SW480 (cell line): ENCODE measurements around the gene MAN1B1.

Experiments
- DNase-seq: peaks from one replicate; pipeline ENCODE4 v3.0.0-alpha.2; 2016; ENCODE audit warnings: low spot score

The MAN1B1 gene

DNA sequence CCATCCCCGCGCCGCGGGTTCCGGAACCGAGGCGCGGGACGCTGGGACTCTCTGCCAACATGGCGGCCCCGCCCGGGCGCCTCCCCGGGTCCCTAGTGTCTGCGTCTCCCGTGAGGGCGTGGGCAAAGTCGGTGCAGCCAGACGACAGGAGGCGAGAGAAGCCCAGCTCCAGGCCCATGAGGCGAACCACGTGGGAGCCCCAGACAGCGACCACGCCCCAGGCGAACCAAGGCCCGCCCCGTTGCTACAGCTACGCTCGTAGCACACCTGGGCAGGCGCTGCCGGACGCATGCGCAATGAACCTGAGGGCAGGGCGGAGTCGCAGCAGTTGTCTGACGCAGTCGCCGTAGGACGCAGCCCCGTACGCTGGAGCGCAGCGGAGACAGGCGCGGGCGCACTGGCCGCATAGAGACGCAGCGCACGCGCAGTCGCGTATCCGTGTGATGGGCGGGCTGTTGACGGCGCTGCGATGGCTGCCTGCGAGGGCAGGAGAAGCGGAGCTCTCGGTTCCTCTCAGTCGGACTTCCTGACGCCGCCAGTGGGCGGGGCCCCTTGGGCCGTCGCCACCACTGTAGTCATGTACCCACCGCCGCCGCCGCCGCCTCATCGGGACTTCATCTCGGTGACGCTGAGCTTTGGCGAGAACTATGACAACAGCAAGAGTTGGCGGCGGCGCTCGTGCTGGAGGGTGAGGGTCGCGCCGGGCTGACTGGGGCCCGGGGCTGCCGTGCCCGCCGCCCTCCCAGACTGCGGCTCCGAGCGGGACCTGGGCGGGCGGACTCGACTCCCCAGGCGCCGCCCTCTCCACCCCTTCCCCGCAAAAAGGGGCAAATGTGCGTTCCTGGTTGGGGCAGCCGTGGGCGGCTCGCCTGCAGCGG, at the start of gene MAN1B1:
TSS of gene MAN1B1 (plus strand) at position 455 of the 878 bp plus-strand sequence. CDS start at position 470, 15 bp downstream.
- DNase-seq, result peak; percentile 98

DNA sequence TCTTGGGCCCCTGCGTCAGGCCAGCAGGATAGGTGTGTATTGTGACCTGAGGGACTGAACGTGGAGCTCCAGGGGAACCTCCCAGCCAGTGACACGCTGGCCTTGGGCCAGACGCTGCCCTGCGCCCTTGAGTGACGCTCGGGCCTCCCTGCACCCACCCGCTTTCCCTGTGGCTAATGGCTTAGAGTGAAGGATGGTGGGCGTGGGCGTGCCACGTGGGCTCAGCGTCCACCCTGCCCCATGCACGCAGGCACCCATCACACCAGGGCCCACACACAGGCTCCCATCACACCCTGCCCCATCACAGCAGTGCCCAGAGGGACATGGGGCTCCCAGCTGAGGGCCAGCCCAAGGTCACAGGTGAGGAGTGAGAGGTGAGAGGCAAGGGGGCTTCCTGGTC, 49.8 kb upstream of the MAN1B1 start:
- DNase-seq, result no peak

DNA sequence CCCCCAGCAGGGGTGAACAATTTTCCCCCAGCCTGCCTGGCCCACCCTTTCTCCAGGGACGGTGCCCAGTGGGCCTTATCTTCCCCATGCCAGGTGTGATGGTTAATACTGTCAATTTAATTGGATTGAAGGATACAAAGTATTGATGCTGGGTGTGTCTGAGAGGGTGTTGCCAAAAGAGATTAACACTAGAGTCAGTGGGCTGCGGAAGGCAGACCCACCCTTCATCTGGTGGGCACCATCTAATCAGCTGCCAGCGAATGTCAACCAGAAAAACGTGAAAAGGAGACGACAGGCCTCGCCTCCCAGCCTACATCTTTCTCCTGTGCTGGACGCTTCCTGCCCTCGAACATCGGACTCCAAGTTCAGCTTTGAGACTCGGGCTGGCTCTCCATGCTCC, 49.3 kb upstream of the MAN1B1 start:
- no peak for DNase-seq

DNA sequence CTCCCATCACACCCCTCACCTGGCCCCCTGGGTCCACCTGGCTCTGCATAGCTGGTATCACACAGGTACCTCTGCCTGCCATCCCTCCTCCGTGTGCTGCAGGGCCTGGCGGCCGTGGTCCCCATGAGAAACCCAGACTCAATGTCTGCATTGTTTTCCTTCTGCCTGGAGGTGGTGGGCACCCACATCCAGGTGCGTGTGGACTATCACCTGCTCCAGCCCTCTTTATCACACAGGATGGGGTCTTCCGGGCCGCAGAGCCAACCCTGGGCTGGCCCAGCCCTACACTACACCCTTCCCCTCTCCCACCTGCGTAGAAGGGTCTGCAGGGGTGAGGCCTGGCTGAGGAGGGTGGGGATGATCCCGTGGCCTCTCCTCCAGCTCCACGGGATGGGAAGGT, 47.9 kb upstream of the MAN1B1 start:
- no peak for DNase-seq

DNA sequence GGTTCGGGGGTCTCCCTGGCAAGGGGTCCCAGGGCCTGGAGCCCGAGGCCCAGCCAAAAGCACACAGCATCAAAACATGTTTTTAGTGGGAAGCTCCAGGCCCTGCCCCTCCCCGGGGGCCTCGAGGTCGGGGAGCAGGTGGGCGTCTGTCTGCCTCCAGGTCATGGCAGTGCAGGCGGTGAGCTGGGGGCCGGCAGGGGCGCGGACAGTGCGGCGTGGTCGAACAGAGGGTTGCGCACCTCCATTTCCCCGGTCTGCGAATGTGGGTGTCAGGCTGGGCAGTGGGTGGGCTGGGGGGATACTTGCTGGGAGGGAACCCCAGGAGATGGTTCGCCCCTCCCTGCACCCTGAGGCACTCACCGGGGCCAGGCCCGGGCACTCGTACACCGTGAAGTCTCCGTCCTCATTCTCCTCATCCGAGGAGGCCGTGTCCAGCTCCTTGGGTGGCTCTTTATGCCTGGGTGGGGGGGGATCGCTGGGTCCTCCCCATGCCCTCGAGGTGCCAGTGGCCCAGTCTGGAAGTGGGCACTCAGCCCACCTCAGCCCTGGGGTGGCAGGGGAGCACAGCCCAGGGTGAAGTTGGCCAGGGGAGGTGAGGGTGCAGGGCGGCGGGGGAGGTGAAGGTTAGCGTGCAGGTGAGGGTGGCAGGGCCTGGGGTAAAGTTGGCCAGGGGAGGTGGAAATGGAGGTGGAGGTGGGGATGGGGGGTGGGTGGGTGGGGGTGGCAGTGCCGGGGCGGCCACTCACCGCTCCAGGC, 47.0 kb upstream of the MAN1B1 start:
- DNase-seq, result no peak

DNA sequence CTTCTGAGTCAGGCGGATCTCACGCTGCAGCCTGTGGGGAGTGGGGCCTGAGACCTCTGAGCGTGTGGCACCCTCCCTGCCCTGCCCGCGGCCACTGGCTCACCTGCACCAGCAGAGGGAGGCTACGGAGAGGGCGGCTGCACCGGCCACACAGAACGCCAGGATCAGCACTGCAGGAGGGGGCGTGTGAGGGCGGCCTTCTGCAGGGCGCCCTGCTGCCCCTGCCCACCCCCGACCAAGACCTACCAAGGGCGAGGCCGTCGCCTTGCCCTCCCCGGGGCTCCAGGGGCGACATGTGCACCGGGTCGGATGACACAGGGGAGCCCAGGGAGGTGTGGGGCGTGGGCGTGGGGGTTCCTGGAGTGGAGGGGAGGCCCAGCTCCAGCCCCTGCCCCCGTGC, 46.2 kb upstream of the MAN1B1 start:
- DNase-seq, result no peak

DNA sequence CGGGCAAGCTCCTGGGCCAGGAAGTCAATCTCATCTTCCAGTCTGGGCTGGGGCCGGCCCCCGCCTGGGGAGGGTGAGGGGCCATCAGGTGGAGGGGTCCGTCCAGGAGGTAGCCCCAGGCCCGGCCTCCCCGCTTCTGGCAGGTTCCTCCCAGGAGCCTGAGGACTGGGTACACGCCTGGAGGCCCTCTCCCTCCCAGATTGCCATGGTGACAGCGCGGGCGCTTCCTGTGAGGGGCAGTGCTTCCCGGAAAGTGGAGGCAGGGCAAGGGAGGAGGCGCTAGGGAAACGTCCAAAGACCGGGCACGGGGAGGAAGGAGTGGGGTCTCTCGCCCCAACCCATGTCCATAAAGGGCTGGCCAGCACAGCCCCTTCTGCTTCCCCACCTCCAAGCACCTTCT, 45.7 kb upstream of the MAN1B1 start:
- no peak for DNase-seq

DNA sequence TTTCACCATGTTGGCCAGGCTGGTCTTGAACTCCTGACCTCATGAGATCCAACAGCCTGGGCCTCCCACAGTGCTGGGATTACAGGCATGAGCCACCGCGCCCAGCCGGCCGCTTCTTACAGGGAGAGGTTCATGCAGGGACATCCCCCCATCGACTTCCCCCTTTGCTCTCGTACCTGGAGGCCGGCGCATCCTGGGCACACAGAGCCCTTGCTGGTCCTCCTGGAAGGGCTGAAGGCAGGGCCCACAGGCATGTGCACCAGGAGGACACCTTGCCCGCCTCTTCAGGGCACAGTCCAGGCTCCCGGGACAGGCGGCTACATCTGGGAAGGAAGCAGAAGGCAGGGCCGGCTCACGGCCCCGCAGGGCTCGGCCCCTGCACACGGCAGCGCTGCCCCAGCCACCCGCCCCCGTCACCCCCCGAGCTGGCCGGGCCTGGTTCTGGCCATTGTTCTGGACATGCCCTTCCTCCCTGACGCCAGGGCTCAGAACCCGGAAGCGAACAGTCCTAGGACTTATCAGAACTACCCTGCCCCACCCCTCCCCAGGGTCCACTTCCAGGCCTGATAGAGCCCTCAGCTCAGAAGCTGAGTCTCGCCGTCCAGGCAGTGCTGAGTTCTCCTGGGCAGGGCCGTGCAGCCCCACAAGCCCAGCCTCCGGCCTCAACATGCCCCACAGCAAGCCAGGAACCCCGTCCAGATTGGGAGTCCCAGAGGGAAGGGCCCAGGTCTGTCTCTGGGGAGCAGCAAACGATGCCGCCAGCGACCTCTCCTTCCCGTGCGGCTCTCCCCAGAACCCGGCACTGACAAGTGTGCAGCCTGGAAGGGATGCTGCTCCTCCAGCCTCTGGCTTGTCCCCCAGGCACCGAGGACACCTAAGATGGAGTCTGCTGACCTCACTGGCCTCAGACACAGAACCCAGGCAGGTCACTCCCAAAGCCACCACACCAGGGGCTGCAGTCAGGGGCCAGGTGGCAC, 43.7 kb upstream of the MAN1B1 start:
- no peak for DNase-seq

DNA sequence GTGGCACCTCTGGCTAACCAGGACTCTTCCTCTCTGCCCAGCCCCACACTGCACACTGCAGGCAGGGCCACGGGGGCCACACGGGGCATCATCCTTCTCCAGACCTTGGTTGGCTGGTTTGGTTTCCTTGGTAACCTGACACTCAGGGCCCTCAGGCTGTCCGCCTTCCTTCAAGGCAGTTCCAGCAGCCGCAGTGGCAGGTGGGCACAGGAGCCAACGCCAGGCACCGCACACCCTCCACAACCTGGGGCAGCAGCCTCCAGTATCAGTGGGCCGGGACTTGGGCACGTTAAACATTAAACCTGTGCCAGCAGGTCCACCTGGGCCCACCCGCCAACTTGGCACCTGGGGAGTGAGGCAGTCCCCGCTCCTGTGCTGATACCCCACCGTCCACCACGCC, 42.7 kb upstream of the MAN1B1 start:
- no peak for DNase-seq

DNA sequence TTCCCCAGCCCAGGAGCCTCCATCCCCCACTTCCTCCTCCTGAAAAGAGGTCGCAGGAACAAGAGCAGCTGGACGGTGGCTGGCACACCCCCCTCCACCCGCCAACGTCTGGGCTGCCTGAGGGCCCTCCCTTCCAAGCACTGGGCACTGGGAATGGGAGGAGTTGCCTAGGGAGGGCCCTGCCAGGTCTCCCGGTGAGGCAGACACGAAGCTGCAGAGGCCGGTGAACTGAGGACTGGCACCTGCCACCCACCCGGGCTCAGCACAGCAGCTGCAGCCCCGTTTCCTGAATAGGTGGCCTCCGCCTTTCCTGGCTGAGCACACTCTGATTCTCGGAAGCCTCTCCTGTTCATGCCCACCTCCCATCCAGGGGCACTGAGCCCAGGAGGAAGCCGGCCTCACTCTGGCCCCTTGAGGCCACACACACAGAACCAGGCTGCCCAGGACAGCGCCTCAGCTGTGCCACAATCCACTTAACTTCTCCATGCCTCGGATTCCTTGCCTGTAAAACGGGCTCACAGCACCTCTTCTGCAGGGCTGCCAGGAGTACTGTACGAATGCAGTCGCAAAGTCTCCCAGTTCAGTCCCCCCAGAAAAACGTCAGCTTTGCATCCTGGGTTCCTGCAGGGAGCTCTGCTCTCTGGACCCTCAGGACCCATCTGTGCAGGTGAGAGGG, 42.1 kb upstream of the MAN1B1 start:
- DNase-seq, result no peak

DNA sequence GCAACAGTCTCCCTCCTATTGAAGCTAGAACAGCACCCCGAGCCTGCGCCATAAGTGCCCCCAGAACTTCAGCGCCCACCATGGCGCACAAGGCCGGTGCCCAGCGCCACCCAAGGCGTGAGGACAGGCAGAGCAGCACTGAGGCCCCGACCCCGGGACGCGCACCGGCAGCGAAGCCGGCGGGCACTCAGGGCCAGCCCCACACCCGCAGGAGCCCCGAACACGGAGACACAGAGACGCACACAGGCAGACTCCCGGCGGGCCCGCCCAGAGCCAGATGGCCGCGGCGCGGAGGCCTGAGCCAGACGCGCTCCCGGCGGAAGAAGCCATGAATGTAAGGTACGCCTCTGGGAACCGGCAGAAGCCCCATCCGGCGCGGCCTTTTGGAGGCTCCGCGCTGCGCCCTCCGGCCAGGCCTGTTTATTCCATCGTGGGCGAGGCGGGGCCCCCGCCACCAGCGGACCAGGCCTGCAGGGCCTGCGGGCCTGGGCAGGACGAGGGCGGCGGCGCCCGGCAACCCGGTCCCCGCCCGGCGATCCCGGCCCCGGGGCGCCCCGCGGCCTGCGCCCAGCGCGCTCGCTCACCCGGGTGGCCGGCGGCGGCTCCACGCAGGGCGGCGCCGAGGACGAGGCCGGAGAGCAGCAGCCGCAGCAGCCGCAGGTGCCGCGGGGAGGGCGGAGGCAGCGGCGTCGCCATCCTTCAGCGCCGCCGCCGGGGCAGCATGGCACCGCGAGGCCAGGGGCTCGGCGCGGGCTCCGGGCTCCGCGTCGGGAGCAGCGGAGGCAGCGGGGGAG, 41.3 kb upstream of the MAN1B1 start:
- peak; percentile 50 for DNase-seq

DNA sequence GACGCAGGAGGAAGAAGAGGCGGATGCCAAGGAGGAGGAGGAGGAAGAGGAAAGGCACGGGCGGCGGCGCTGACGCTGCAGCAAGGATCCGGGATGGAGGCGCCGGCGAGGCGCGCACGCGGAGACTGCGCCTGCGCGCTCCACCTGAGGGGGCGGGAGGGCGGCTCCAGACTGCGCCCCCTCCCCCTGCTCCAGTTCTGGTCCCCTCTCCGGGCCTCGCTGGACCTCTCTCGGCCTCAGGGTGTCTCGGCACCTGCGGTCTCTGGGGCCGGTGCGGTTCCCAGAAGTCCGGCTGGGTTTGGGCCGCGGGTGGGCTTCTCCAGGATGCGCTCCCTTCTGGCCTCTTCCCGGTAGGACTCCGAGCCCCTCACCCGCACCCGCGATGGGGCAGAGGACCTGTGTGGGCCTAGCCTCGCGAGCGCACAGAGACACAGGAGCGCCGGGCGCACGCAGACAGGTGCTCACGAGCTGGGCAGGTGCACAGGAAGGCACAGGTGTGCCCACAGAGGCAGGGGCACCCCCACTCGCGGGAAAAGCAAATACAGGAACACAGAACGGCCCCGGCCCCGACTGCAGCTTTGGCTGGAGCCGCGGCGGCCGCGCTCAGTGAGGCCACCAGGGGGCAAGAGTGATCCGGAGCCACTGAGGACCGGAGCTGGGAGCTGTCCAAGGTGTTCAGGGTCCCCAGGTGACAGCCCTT, 40.5 kb upstream of the MAN1B1 start, which contains the start of gene NPDC1:
TSS of gene NPDC1 (minus strand) at position 90 of the 700 bp plus-strand sequence. CDS start 188 bp downstream, outside the sequence.
- DNase-seq, result peak; percentile 85

DNA sequence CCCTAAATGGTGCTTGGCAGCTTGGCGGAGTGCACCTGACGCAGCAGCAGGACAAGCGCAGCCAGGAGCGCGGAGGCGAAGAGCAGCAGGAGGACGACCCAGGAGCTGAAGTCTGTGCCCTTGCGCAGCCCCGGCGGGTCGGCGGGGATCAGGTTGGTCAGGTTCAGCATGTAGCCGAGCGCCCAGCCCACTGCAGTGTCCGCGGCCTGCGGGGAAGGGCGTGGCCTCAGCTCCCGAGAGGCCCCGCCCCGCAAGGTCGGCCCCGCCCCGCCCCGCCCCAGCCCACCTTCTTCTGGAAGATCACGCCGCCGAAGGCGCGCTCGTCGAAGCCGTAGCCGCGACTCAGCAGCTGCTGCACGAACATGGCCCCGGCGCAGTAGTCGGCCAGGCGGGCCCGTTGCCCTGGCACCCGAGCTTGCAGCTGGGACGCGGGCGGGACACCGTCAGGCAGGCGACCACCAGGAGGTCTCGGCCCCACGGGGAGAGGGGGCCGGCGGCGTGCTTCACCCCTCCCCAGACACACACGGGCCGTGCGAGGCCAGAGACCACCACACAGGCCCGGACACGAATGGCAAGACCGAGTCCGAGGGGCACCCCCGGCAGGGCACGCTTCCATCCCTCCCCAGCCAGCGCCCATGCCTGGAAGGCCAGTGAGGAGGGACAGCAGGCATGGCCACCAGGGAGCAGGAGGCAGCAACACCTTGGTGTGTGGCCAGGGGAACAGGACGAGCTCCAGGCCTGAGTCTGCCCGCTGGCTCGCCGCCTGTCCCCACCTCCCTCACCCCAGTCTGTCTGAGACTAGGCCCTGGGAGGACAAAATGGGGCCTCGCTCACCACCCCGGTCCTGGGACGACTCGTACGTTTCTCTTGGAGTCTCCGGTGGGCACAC, 37.9 kb upstream of the MAN1B1 start:
- DNase-seq, result no peak

DNA sequence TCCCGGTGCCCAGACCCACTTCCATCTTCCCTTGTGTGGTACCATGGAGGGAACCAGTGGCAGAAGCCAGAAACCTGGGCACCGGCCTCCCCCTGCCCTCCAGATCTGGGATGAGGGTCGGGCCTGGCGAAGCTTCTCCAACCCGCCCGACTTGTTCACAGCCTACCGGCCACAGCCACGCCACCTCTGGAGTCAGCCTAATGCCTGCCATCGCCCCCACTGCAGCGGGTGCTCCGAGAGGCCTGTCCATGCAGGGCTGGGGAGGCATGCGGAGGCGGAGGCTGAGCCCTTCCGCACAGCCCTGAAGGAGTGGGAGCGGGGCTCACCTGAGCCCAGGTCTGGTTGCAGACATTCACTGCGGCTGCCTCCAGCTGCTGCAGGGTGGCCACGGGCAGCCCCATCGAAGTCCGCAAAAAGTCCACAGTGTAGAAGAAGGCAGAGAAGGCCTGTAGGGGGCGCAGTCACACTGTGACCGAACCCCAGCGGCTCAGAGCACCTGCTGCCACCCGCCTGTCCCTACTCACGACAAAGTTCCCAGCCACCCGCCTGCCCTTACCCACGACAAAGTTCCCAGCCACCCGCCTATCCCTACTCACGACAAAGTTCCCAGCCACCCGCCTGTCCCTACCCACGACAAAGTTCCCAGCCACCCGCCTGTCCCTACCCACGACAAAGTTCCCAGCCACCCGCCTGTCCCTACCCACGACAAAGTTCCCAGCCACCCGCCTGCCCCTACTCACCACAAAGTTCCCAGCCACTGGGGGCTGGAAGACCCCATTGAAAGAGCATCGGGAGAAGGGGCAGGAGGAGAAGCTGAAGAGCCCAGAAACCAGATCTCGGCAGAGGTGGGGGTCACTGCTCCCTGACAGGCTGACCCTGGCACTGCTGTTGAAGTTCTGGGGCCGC, 37.0 kb upstream of the MAN1B1 start:
- DNase-seq, result peak; percentile 60

DNA sequence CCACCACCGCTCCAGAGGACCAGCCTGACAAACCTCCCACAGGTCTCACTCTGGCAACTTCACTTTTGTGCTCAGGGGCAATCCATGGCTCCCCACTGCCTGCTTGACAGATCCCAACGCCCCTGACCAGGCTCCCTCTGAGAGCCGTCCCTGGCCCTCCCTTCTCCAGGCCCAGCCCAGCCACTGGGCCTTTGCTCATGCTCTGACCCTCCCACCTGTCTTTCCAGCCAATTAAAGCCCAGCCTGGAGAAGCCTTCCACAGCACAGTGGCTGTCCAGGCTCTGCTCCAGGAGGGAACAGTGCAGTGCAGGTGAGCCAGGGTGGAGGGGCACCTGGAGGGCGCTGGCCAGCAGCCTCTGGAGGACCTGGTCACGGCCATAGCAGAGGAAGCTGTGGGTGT, 36.2 kb upstream of the MAN1B1 start:
- DNase-seq, result no peak

DNA sequence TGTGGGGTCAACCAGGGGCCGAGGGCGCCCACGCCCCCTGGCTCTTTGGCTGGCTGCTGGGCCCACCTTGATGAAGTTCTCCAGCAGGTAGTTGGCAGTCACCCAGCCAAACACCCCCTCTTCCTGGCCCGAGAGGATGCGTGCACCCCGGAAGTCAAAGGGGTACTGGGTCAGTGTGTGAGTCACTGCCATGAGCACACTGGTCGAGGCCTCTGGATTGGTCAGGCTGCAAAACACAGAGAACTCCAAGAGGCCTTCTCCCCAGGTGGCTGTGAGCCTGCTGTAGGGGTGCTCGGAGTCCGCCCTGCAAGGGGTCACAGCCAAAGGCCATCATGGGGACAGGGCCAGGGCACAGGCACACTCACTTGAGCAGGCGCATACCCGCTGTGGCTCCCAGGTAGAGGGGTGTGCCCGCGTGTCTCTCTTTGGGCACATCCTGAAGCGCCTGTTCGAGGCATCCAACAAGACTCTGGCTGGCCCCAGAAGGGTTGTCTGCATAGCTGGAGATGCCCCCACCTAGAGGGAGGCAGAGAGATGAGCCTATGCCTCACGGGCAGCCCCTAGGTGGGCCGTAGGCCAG, 35.5 kb upstream of the MAN1B1 start:
- no peak for DNase-seq

DNA sequence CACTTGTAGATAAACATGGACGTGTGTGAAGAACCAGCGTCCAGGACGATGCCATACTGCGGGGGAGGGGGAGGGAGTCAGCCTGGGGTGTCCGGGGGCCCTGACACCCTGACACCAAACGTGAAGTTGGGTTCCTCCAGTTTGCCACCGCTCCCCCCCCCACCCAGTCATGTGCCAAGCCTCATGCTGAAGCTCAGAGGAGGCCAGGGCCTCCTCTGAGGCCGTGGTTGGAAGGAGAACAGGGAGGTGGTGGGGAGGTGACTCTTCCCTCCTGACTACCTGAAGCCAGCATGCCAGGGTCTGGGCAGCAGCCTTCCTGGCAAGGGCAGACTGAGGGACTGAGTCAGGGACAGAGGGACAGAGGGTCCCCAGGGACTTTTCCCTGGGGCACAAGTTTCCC, 34.5 kb upstream of the MAN1B1 start:
- DNase-seq, result no peak
